Activated CD8-positive, alpha-beta memory T cell treated with anti-CD3 and anti-CD28 coated beads, Interleukin-2, amount 50 U/mL, for 1 hour (primary cell): ENCODE data around the gene LCP2.

Experiments
- DNase-seq: peaks from one replicate; pipeline ENCODE4 v3.0.0-alpha.2; 2020; ENCODE audit errors: extremely low read depth

Gene LCP2

DNA sequence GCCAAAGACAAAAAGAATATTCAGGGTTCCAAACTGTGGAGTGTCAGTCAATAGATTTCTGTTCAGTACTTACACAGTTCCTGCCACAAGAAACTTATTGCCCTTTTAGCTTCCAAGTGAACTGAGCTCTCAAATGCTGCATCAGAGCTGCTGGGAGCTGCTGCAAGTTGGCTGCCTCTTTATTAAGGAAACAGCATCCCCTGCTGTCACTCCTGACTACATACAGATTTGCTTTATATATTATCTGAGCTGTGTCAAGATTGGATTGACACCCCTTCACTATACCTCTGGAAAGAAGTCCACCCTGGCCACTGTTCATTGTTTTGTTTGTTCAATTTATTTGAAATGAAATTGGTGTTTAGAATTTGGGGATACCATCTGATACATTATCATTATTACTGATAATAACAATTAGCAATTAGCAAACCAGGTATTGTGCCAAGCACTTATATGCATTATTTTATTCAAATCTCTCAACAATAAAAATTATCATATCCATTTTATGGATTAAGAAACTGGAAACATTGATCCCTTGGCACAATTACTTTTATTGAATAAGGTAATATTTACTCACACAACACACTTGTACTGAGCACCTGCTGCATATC lies 81.2 kb downstream of the LCP2 start:
- DNase-seq: no peak

DNA sequence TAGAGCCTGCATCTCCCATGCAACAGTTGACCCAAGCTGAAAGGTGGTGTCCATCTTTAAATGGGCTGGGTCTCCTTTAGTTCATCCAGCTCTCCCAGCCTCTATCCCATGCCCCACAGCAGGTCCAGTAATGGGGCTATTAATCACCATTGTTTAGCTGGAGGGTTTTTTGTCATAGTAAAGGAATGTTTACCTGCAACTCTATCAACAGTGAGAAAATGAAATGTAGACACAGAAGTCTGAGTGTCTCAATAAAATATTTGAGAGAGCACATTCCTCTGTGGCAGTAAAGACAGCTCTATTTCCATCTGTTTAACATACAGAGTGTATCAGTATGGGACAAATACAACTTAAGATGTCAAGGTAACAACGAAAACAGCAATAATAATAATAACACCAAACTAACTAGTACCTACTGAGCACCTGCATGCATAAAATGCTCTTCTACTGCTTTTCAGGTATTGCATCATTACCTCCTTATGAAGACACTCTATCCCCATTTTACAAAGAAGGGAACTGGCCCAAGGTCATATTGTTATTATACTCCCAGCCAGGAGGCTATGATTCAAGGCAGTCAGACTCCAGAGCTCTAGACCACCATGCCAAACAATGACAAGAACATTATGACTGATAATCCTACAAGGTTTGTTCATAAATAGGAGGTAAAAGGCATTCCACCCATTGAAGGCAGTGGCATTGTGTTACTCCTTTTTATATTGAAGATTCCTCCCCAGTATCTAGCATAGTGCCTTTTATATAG lies 85.8 kb downstream of the LCP2 start:
- DNase-seq: no peak

GRCh38 chr5:170206958-170207357 lies 90.6 kb downstream of the LCP2 start:
- DNase-seq: no peak

GRCh38 chr5:170206216-170206615 lies 91.4 kb downstream of the LCP2 start:
- DNase-seq: no peak

- no peak for DNase-seq
Observed at GRCh38 chr5:170204202-170204601, 93.4 kb downstream of the LCP2 start.

- no peak for DNase-seq
Observed at GRCh38 chr5:170202117-170202516, 95.5 kb downstream of the LCP2 start.

GRCh38 chr5:170201311-170201710 lies 96.3 kb downstream of the LCP2 start:
- no peak for DNase-seq

DNA sequence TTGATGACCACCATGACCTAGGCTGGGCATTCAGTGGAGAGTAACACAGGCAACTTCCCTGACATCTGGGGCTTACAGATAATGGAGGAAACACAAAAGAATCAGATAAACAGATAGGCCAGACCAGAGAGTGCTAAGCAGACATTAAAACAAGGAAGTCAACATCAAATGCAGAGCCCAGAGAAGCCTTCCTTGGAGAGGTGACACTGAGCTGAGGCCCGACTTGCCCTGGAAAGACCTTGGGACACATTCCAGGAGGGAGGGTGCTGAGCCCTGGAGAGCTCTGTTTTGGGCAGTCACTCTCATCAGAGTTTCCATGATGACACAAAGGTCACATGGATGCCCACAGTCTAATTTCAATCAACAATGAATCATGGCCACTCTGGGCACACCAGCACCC lies 96.7 kb downstream of the LCP2 start:
- no peak for DNase-seq
